OCI-LY1 (cell line): ENCODE data around the gene ALOX15.

ENCODE experiments used
- H2AFZ ChIP-seq: fragments of 200-600 bp; sonication (generic), shearing (Covaris generic); 2 replicates; pipeline ENCODE4 v1.6.0; 2014; ENCODE audit warnings: antibody characterized with exemption, mild to moderate bottlenecking, low read length
- H3F3A ChIP-seq: fragments of 200-600 bp; sonication (generic), shearing (Covaris generic); 2 replicates; pipeline ENCODE4 v1.6.0; 2014; ENCODE audit warnings: mild to moderate bottlenecking, antibody characterized with exemption, low read length, moderate library complexity; ENCODE audit not compliant: insufficient read depth
- H3K27ac ChIP-seq: fragments of 200-600 bp; sonication (generic); 2 replicates; pipeline ENCODE4 v1.5.1; 2014; ENCODE audit warnings: low read length, mixed run types, mild to moderate bottlenecking, low read depth; ENCODE audit not compliant: poor library complexity, severe bottlenecking
- H3K27me3 ChIP-seq: fragments of 200-600 bp; sonication (generic); 2 replicates; pipeline ENCODE4 v1.6.0; 2014; ENCODE audit warnings: antibody characterized with exemption, mild to moderate bottlenecking, low read length, moderate library complexity; ENCODE audit not compliant: insufficient read depth
- H3K36me3 ChIP-seq: fragments of 200-600 bp; sonication (generic); 2 replicates; pipeline ENCODE4 v1.6.1; 2014; ENCODE audit warnings: mild to moderate bottlenecking, antibody characterized with exemption, low read length, moderate library complexity, mixed read lengths; ENCODE audit not compliant: insufficient read depth
- H3K4me1 ChIP-seq: fragments of 200-600 bp; sonication (generic); 2 replicates; pipeline ENCODE4 v1.5.1; 2014; ENCODE audit warnings: mild to moderate bottlenecking, low read length, moderate library complexity; ENCODE audit not compliant: insufficient read depth, severe bottlenecking
- H3K4me2 ChIP-seq: fragments of 200-600 bp; sonication (generic), shearing (Covaris generic); 2 replicates; pipeline ENCODE4 v1.6.1; 2014; ENCODE audit warnings: low read length
- H3K4me3 ChIP-seq: fragments of 200-600 bp; sonication (generic); 2 replicates; pipeline ENCODE4 v1.5.1; 2014; ENCODE audit warnings: low read length, low read depth, mild to moderate bottlenecking, mixed read lengths; ENCODE audit not compliant: poor library complexity, severe bottlenecking
- H3K79me2 ChIP-seq: fragments of 200-600 bp; shearing (Covaris generic); 2 replicates; pipeline ENCODE4 v1.6.1; 2016; ENCODE audit warnings: mixed run types, low read length, mixed read lengths; ENCODE audit not compliant: insufficient read depth
- H3K9ac ChIP-seq: fragments of 200-600 bp; sonication (generic), shearing (Covaris generic); 2 replicates; pipeline ENCODE4 v1.6.1; 2014; ENCODE audit warnings: mild to moderate bottlenecking, low read length, mixed read lengths
- H3K9me2 ChIP-seq: fragments of 200-600 bp; sonication (generic), shearing (Covaris generic); 2 replicates; pipeline ENCODE4 v1.6.1; 2014; ENCODE audit warnings: low read depth, mild to moderate bottlenecking, low read length, mixed read lengths
- H3K9me3 ChIP-seq: fragments of 200-600 bp; shearing (Covaris generic); 2 replicates; pipeline ENCODE4 v1.6.1; 2014; ENCODE audit warnings: low read length, mixed read lengths
- H4K20me1 ChIP-seq: fragments of 200-600 bp; sonication (generic), shearing (Covaris generic); 2 replicates; pipeline ENCODE4 v1.6.0; 2016; ENCODE audit warnings: mild to moderate bottlenecking, low read length; ENCODE audit not compliant: insufficient read depth
- EZH2 ChIP-seq: fragments of 200-600 bp; sonication (generic), shearing (Covaris generic); IDR thresholded peaks from 2 replicates; pipeline ENCODE4 v1.8.0; 2017; ENCODE audit warnings: borderline replicate concordance, mixed run types, mild to moderate bottlenecking, antibody characterized with exemption, low read length, moderate library complexity, mixed read lengths
- TF ChIP-seq, protein P1 (sequence below): fragments of 200-600 bp; sonication (generic), shearing (Covaris generic); IDR thresholded peaks from 2 replicates; pipeline ENCODE4 v1.5.1; 2017; ENCODE audit warnings: mild to moderate bottlenecking, antibody characterized with exemption, low read length, moderate library complexity, mixed read lengths

ALOX15 gene

DNA sequence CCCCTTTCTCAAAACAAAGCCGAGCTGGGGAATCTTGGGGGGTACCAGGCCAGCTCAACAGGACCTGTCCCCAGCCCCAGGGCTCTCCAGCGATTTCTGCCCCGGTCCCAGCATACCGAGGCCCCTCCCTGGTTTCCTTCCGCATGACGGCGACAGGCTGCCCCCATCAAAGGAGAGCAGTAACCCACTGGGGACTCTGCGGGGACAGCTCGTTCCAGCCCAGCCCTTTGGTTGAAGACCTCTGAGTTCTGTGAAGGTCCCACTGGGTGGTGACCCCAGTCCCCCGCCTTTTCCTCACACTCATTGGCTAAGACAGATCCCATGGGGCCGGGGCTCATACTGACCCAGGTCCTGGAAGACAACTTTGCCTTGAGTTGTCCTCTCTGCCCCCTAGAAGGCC, 53.1 kb downstream of the ALOX15 start:
- H3K9me2 ChIP-seq, result no peaks in the 10 kb centered on the region
- no peak overlapping the region for H3K4me3 ChIP-seq
- no peak overlapping the region for H3K9ac ChIP-seq
- no peak overlapping the region for H2AFZ ChIP-seq
- no peaks in the 10 kb centered on the region for H3K9me3 ChIP-seq
- H3K27ac ChIP-seq, result no peak overlapping the region
- H3K79me2 ChIP-seq, result no peaks in the 10 kb centered on the region
- no peak overlapping the region for H3K4me2 ChIP-seq
- H3K4me1 ChIP-seq, result no peaks in the 10 kb centered on the region
- H3K27me3 ChIP-seq, result peaks cover 20% of the 10 kb centered on the region; the same call in 1 of the 2 replicates
- H3F3A ChIP-seq, result no peaks in the 10 kb centered on the region
- no peaks in the 10 kb centered on the region for H3K36me3 ChIP-seq
- no peak for TF ChIP-seq EZH2
- TF ChIP-seq, protein P1, sequence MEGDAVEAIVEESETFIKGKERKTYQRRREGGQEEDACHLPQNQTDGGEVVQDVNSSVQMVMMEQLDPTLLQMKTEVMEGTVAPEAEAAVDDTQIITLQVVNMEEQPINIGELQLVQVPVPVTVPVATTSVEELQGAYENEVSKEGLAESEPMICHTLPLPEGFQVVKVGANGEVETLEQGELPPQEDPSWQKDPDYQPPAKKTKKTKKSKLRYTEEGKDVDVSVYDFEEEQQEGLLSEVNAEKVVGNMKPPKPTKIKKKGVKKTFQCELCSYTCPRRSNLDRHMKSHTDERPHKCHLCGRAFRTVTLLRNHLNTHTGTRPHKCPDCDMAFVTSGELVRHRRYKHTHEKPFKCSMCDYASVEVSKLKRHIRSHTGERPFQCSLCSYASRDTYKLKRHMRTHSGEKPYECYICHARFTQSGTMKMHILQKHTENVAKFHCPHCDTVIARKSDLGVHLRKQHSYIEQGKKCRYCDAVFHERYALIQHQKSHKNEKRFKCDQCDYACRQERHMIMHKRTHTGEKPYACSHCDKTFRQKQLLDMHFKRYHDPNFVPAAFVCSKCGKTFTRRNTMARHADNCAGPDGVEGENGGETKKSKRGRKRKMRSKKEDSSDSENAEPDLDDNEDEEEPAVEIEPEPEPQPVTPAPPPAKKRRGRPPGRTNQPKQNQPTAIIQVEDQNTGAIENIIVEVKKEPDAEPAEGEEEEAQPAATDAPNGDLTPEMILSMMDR, result no peak
- H4K20me1 ChIP-seq, result no peaks in the 10 kb centered on the region

- no peaks in the 10 kb centered on the region for H3K9me2 ChIP-seq
- H3K9me3 ChIP-seq, result no peaks in the 10 kb centered on the region
- H3K36me3 ChIP-seq, result no peaks in the 10 kb centered on the region
- H3K79me2 ChIP-seq, result no peaks in the 10 kb centered on the region
- H3K27ac ChIP-seq, result no peak overlapping the region
- no peaks in the 10 kb centered on the region for H3K4me1 ChIP-seq
- no peaks in the 10 kb centered on the region for H4K20me1 ChIP-seq
- peaks cover 20% of the 10 kb centered on the region; the same call in 1 of the 2 replicates for H3K27me3 ChIP-seq
- H3F3A ChIP-seq, result no peaks in the 10 kb centered on the region
- no peak overlapping the region for H3K4me3 ChIP-seq
- H3K4me2 ChIP-seq, result no peak overlapping the region
- H2AFZ ChIP-seq, result no peak overlapping the region
- no peak overlapping the region for H3K9ac ChIP-seq
- TF ChIP-seq, protein P1, result no peak
- no peak for TF ChIP-seq EZH2
Measured at GRCh38 chr17:4587803-4588202, 53.7 kb downstream of the ALOX15 start.

- Histone ChIP-seq H3K4me2 (no peak overlapping the region), H3F3A (no peaks in the 10 kb centered on the region), H3K9ac (no peak overlapping the region), H3K27ac (no peak overlapping the region), H3K36me3 (no peaks in the 10 kb centered on the region), H3K4me1 (no peaks in the 10 kb centered on the region), H3K9me3 (no peaks in the 10 kb centered on the region), H3K4me3 (no peak overlapping the region), H4K20me1 (no peaks in the 10 kb centered on the region), H3K79me2 (no peaks in the 10 kb centered on the region), H3K27me3 (peaks cover 20% of the 10 kb centered on the region; the same call in 1 of the 2 replicates), H2AFZ (no peak overlapping the region), H3K9me2 (no peaks in the 10 kb centered on the region)
- TF ChIP-seq, protein P1, result no peak
- TF ChIP-seq EZH2, result no peak
Measured at GRCh38 chr17:4587195-4587594, 54.3 kb downstream of the ALOX15 start.
